Tibial nerve (tissue), 4 donors: ENCODE results near the gene SLC25A13. TPM values are rescaled to one million over a fixed set of nuclear protein-coding genes. Genes with fewer than 3 reads are reported as not detected.

ENCODE experiments used
- DNase-seq, 2 donors: peaks; one replicate each; pipeline ENCODE4 v3.0.0-alpha.2; 2019; ENCODE audit warnings: low spot score in 2 of 2
- H3K27ac ChIP-seq, 4 donors: fragments of 200-600 bp; sonication (generic) in 3 of 4; one replicate each; pipeline ENCODE4 v1.5.1; 2017 to 2019; ENCODE audit warnings: mild to moderate bottlenecking in 1 of 4
- H3K27me3 ChIP-seq, 2 donors: fragments of 200-600 bp; sonication (generic) in 1 of 2; one replicate each; pipeline versions ENCODE4 v1.5.1 to v1.6.0; 2017 to 2019
- H3K36me3 ChIP-seq, 3 donors: fragments of 200-600 bp; sonication (generic); one replicate each; pipeline ENCODE4 v1.5.1; 2018 to 2019
- H3K4me1 ChIP-seq, 4 donors: fragments of 200-600 bp; sonication (generic) in 3 of 4; one replicate each; pipeline ENCODE4 v1.5.1; 2017 to 2019
- H3K4me3 ChIP-seq, 4 donors: fragments of 200-600 bp; sonication (generic) in 3 of 4; one replicate each; pipeline ENCODE4 v1.5.1; 2017 to 2019; ENCODE audit warnings: mild to moderate bottlenecking in 1 of 4, moderate library complexity in 1 of 4
- H3K9me3 ChIP-seq, 4 donors: fragments of 200-600 bp; sonication (generic) in 3 of 4; one replicate each; pipeline ENCODE4 v1.5.1; 2017 to 2019
- EP300 ChIP-seq, 2 donors: sonication (generic); formaldehyde crosslinking; IDR thresholded peaks; one replicate each; pipeline ENCODE4 v1.6.1; 2017; ENCODE audit warnings: antibody characterized with exemption in 2 of 2, mild to moderate bottlenecking in 1 of 2
- POLR2A ChIP-seq, 2 donors: fragments of 450-650 bp; IDR thresholded peaks; one replicate each; pipeline ENCODE4 v1.6.1; 2017; ENCODE audit warnings: antibody characterized with exemption in 2 of 2, mild to moderate bottlenecking in 2 of 2, moderate library complexity in 2 of 2
- WGBS, 2 donors: methylation state at CpG; one replicate each; pipeline ENCODE4 v1.1.5; 2018; 5-methylcytosine and 5-hydroxymethylcytosine counted together
- total RNA-seq, 4 donors: library from RNA; depleted of rRNA; stranded (reverse); fragments of >200 nt; gene quantifications; one replicate each; pipeline ENCODE4 v1.1.0, GENCODE V29; 2016
- TF ChIP-seq, protein P1 (sequence below), 5 experiments: fragments of 200-600 bp in 3 of 5; fragments of 450-650 bp in 2 of 5; sonication (generic) in 3 of 5; IDR thresholded peaks; one replicate each; pipeline ENCODE4 v1.5.1; 2016 to 2019; ENCODE audit warnings: antibody characterized with exemption in 5 of 5, mild to moderate bottlenecking in 3 of 5, moderate library complexity in 2 of 5

The SLC25A13 gene
- total RNA-seq, 4 donors from 2014 or later: 22.2 to 42.2 (median 29.6) TPM

DNA sequence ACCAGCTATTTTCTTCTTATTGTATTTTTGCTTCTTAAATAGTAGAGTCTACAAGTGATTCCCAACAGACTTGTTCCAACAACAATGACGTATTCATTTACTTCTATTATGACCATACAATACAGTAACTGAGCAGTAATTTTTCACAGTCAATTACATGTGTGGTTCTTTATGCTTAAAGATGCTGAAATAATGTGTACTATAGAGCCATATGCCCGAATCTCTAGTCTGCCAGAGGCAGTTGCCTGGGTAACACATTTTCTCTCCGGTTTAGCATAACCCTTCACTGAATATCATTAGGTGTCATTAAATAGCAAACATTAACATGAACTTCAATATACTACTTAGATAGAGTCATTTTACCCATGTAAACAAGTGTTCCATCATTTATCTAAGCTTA lies 75.0 kb downstream of the SLC25A13 start:
- H3K27ac ChIP-seq: no peak overlapping the region
- H3K4me1 ChIP-seq: peaks cover 0 to 19% (median 0%) of the 10 kb centered on the region in 4 donors
- H3K9me3 ChIP-seq: no peaks in the 10 kb centered on the region
- H3K36me3 ChIP-seq: no peaks in the 10 kb centered on the region
- no peak for DNase-seq
- no peaks in the 10 kb centered on the region for H3K27me3 ChIP-seq
- TF ChIP-seq POLR2A (IDR thresholded peaks at IDR 0.05) (no peak), EP300 (IDR thresholded peaks at IDR 0.05) (no peak)
- TF ChIP-seq, protein P1, sequence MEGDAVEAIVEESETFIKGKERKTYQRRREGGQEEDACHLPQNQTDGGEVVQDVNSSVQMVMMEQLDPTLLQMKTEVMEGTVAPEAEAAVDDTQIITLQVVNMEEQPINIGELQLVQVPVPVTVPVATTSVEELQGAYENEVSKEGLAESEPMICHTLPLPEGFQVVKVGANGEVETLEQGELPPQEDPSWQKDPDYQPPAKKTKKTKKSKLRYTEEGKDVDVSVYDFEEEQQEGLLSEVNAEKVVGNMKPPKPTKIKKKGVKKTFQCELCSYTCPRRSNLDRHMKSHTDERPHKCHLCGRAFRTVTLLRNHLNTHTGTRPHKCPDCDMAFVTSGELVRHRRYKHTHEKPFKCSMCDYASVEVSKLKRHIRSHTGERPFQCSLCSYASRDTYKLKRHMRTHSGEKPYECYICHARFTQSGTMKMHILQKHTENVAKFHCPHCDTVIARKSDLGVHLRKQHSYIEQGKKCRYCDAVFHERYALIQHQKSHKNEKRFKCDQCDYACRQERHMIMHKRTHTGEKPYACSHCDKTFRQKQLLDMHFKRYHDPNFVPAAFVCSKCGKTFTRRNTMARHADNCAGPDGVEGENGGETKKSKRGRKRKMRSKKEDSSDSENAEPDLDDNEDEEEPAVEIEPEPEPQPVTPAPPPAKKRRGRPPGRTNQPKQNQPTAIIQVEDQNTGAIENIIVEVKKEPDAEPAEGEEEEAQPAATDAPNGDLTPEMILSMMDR (IDR thresholded peaks at IDR 0.05): no peak
- H3K4me3 ChIP-seq: no peak overlapping the region
- 39 to 44% methylated on average over 3 of the region's 3 CpGs for WGBS, 2 donors

DNA sequence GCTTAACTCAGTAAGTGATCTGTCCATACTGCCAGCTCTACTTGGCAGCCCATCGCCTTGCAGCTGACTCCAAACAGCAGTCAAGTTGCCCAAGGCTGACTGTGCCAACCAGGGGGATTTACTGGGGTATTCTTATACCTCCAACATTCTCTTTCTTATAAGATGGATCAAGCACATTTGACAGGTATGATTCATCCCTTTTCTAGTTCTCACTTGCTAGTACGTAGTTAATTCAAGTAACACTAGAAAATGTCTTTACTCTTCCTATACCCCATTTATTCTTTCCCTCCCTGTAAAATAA lies 77.0 kb downstream of the SLC25A13 start:
- no peaks in the 10 kb centered on the region for H3K27me3 ChIP-seq
- no peaks in the 10 kb centered on the region for H3K36me3 ChIP-seq
- no peak for TF ChIP-seq POLR2A (IDR thresholded peaks at IDR 0.05)
- TF ChIP-seq, protein P1 (IDR thresholded peaks at IDR 0.05): no peak
- no peak for TF ChIP-seq EP300 (IDR thresholded peaks at IDR 0.05)
- no peak overlapping the region for H3K27ac ChIP-seq
- H3K4me3 ChIP-seq: no peak overlapping the region
- H3K9me3 ChIP-seq: no peaks in the 10 kb centered on the region
- H3K4me1 ChIP-seq: peaks cover 0 to 23% (median 0%) of the 10 kb centered on the region in 4 donors
- DNase-seq: no peak
- WGBS, 2 donors: 97 to 100% methylated on average over 2 of the region's 2 CpGs

- Histone ChIP-seq H3K9me3 (no peaks in the 10 kb centered on the region), H3K4me1 (peaks cover 0 to 23% (median 0%) of the 10 kb centered on the region in 4 donors), H3K36me3 (no peaks in the 10 kb centered on the region), H3K27ac (no peak overlapping the region), H3K4me3 (no peak overlapping the region), H3K27me3 (no peaks in the 10 kb centered on the region)
- TF ChIP-seq EP300 (IDR thresholded peaks at IDR 0.05) (no peak), POLR2A (IDR thresholded peaks at IDR 0.05) (no peak)
- TF ChIP-seq, protein P1 (IDR thresholded peaks at IDR 0.05): no peak
- DNase-seq: no peak
- WGBS, 2 donors: 84 to 88% methylated on average over 6 of the region's 6 CpGs
Observed at GRCh38 chr7:96244244-96244991, 77.5 kb downstream of the SLC25A13 start.

DNA sequence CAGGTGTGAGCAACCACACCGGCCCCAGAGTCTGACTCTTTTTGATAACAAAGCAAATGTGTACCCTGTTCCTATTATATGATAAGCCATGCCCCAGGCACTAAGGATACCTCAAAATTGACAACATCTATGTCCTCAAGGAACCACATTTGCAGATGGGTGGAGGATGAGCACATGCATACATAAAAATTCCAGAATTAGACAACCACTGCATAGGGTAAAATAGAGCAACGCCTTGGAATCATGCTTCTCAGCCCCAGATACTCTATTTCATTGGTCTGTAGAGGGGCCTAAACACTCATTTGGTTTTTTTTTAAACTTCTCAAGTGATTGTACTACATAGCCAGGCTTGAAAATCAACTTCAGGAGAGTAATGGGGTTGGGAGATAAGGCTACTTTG lies 78.7 kb downstream of the SLC25A13 start:
- peaks cover 0 to 23% (median 0%) of the 10 kb centered on the region in 4 donors for H3K4me1 ChIP-seq
- no peak overlapping the region for H3K27ac ChIP-seq
- no peaks in the 10 kb centered on the region for H3K9me3 ChIP-seq
- no peak for DNase-seq
- H3K36me3 ChIP-seq: no peaks in the 10 kb centered on the region
- no peaks in the 10 kb centered on the region for H3K27me3 ChIP-seq
- TF ChIP-seq POLR2A (IDR thresholded peaks at IDR 0.05): no peak
- TF ChIP-seq, protein P1 (IDR thresholded peaks at IDR 0.05): no peak
- TF ChIP-seq EP300 (IDR thresholded peaks at IDR 0.05): no peak
- no peak overlapping the region for H3K4me3 ChIP-seq
- WGBS, 2 donors: 93 to 98% methylated on average over 2 of the region's 2 CpGs

DNA sequence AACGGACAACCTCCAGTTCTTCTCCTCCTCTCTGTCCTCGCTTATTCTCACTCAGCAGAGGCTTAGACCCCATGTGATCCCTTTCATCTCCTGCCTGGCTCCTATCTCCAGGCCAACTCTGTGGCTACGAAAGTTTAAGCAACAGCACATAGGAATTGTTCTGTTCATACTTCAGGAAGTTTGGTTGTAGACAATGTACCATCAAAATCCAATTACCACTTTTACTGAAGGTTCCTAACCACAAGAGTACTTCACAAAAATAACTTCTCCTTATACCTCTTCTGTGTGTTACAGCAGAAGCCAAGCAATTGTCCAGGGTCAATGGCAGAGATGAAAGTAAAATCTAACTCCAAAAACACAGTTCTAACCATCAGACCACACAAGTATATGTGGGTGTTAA lies 80.0 kb downstream of the SLC25A13 start:
- Histone ChIP-seq H3K36me3 (no peaks in the 10 kb centered on the region), H3K27me3 (no peaks in the 10 kb centered on the region), H3K9me3 (no peaks in the 10 kb centered on the region), H3K27ac (no peak overlapping the region), H3K4me3 (no peak overlapping the region), H3K4me1 (peaks cover 0 to 34% (median 5%) of the 10 kb centered on the region in 4 donors)
- TF ChIP-seq POLR2A (IDR thresholded peaks at IDR 0.05) (no peak), EP300 (IDR thresholded peaks at IDR 0.05) (no peak)
- TF ChIP-seq, protein P1 (IDR thresholded peaks at IDR 0.05): no peak
- 80 to 81% methylated on average over 3 of the region's 3 CpGs for WGBS, 2 donors
- DNase-seq: no peak
